Measurements from ENCODE around the gene CPB2.

Gene CPB2

GRCh38 chr13:46097015-46097414 lies 7.8 kb downstream of the CPB2 start:
- peak; percentile 27 for DNase-seq

GRCh38 chr13:46094478-46094877 lies 10.4 kb downstream of the CPB2 start:
- DNase-seq: no peak

- no peak for DNase-seq
Observed at GRCh38 chr13:46088821-46089562, 15.8 kb downstream of the CPB2 start.

- DNase-seq: peak; percentile 20
Observed at GRCh38 chr13:46087481-46087880, 17.4 kb downstream of the CPB2 start.

GRCh38 chr13:46086985-46087384 lies 17.8 kb downstream of the CPB2 start:
- DNase-seq: peak; percentile 20

GRCh38 chr13:46086421-46086922 lies 18.4 kb downstream of the CPB2 start:
- peak; percentile 3 for DNase-seq

- DNase-seq: no peak
Observed at GRCh38 chr13:46085737-46086136, 19.1 kb downstream of the CPB2 start.

- DNase-seq: no peak
Observed at GRCh38 chr13:46082324-46082723, 22.5 kb downstream of the CPB2 start.

GRCh38 chr13:46079770-46080169 lies 25.1 kb downstream of the CPB2 start:
- no peak for DNase-seq

GRCh38 chr13:46077265-46077664 lies 27.6 kb downstream of the CPB2 start:
- DNase-seq: no peak

GRCh38 chr13:46076827-46077226 lies 28.0 kb downstream of the CPB2 start:
- DNase-seq: no peak

GRCh38 chr13:46075811-46076210 lies 29.0 kb downstream of the CPB2 start:
- DNase-seq: no peak

- no peak for DNase-seq
Observed at GRCh38 chr13:46071590-46072249, 33.1 kb downstream of the CPB2 start.

- DNase-seq: no peak
Observed at GRCh38 chr13:46063292-46063691, 41.5 kb downstream of the CPB2 start.

GRCh38 chr13:46062185-46062584 lies 42.6 kb downstream of the CPB2 start:
- DNase-seq: no peak

- no peak for DNase-seq
Observed at GRCh38 chr13:46059405-46059804, 45.4 kb downstream of the CPB2 start.

- no peak for DNase-seq
Observed at GRCh38 chr13:46058268-46058667, 46.6 kb downstream of the CPB2 start.

- no peak for DNase-seq
Observed at GRCh38 chr13:46057256-46058015, 47.4 kb downstream of the CPB2 start.

GRCh38 chr13:46053162-46054012 lies 51.4 kb downstream of the CPB2 start:
- DNase-seq: no peak

- peak; percentile 43 for DNase-seq
Observed at GRCh38 chr13:46052319-46053161, 52.3 kb downstream of the CPB2 start, which contains the start of gene ZC3H13. Gene ZC3H13 (minus strand): TSS chr13:46052746. CDS start chr13:46045507, 7,239 bp downstream.

GRCh38 chr13:46051968-46052318 lies 52.9 kb downstream of the CPB2 start:
- DNase-seq: no peak

- DNase-seq: no peak
Observed at GRCh38 chr13:46050771-46051170, 54.1 kb downstream of the CPB2 start.

Measured in NCI-H2029 treated with DMSO at 0.1 percent for 48 hours (cell line).